COLO668 (cell line): ENCODE measurements around the gene RASD2.

ENCODE experiments used
- DNase-seq: peaks from one replicate; lab custom pipeline; 2025; ENCODE audit not compliant: unreplicated experiment; lab: John Stamatoyannopoulos, UW

The RASD2 gene

GRCh38 chr22:35581023-35581413 is 40.4 kb downstream of the RASD2 start:
- no peak for DNase-seq

GRCh38 chr22:35582218-35582860 is 41.7 kb downstream of the RASD2 start:
- no peak for DNase-seq

GRCh38 chr22:35582861-35583670 is 42.4 kb downstream of the RASD2 start:
- DNase-seq, result peak; percentile 58

GRCh38 chr22:35586771-35587170 is 46.1 kb downstream of the RASD2 start:
- DNase-seq, result no peak

- DNase-seq, result no peak
Measured at GRCh38 chr22:35587447-35587870, 46.8 kb downstream of the RASD2 start.

- no peak for DNase-seq
Measured at GRCh38 chr22:35587896-35588295, 47.3 kb downstream of the RASD2 start.

GRCh38 chr22:35589071-35589755 is 48.6 kb downstream of the RASD2 start:
- no peak for DNase-seq

- DNase-seq, result no peak
Measured at GRCh38 chr22:35589756-35590093, 49.1 kb downstream of the RASD2 start.

GRCh38 chr22:35590634-35591295 is 50.1 kb downstream of the RASD2 start:
- DNase-seq, result peak; percentile 17

GRCh38 chr22:35591714-35592417 is 51.2 kb downstream of the RASD2 start:
- no peak for DNase-seq

- DNase-seq, result no peak
Measured at GRCh38 chr22:35592418-35592967, 51.9 kb downstream of the RASD2 start.

GRCh38 chr22:35593071-35593890 is 52.6 kb downstream of the RASD2 start:
- DNase-seq, result no peak

- no peak for DNase-seq
Measured at GRCh38 chr22:35593891-35594470, 53.4 kb downstream of the RASD2 start.

GRCh38 chr22:35594686-35595085 is 54.1 kb downstream of the RASD2 start:
- no peak for DNase-seq

- DNase-seq, result no peak
Measured at GRCh38 chr22:35596821-35597220, 56.2 kb downstream of the RASD2 start.

- DNase-seq, result no peak
Measured at GRCh38 chr22:35597692-35598395, 57.2 kb downstream of the RASD2 start.

- DNase-seq, result no peak
Measured at GRCh38 chr22:35598396-35598710, 57.7 kb downstream of the RASD2 start.

- no peak for DNase-seq
Measured at GRCh38 chr22:35599364-35599763, 58.7 kb downstream of the RASD2 start.

GRCh38 chr22:35600476-35600875 is 59.8 kb downstream of the RASD2 start:
- no peak for DNase-seq
